ENCODE measurements around the gene ATP6V1G1. TPM values are rescaled to one million over a fixed set of nuclear protein-coding genes. Genes with fewer than 3 reads are reported as not detected.
"Not testable (repeated sequence)": the region's sequence is repeated elsewhere in the genome, so short reads cannot be mapped to it uniquely, and the experiment has no call there.

Gene ATP6V1G1
- total RNA-seq, 2 donors from 2014 or later, result 37.4 to 37.8 TPM

DNA sequence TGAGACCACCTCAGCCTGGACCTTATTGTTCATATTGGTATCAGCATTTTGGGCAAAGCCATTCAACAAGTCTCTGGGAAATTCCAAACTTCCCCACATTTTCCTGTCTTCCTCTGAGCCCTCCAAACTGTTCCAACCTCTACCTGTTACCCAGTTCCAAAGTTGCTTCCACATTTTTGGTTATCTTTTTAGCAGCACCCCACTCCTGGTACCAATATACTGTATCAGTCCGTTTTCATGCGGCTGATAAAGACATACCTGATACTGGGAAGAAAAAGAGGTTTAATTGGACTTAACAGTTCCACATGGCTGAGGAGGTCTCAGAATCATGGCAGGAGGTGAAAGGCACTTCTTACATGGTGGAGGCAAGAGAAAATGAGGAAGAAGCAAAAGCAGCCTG lies 14.2 kb downstream of the ATP6V1G1 start:
- not testable (repeated sequence) for H3K9me3 Mint-ChIP-seq; ATAC-seq; DNase-seq (ENCODE audit: low spot score in 2 of 2); H3K27ac Mint-ChIP-seq
- H3K36me3 Mint-ChIP-seq, result peaks cover 5 to 55% of the 10 kb centered on the region in 2 donors

DNA sequence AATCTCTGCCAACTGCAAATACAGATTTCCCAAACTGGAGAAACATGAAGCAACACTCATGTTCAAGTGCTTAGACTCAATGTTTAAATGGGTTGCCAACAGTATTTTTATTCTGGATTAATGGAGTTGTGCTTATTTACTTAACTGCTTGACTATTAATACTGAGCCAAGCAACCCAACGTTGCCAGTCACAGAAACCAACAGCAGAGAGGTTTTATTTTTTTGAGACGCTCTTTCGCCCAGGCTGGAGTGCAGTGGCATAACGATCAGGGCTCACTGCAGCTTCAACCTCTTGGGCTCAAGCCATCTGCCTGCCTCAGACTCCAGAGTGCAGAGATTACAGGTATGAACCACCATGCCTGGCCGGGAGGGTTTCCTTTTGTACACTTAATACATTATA lies 15.1 kb downstream of the ATP6V1G1 start:
- peaks cover 5 to 50% of the 10 kb centered on the region in 2 donors for H3K36me3 Mint-ChIP-seq
- no peak overlapping the region for H3K27ac Mint-ChIP-seq

DNA sequence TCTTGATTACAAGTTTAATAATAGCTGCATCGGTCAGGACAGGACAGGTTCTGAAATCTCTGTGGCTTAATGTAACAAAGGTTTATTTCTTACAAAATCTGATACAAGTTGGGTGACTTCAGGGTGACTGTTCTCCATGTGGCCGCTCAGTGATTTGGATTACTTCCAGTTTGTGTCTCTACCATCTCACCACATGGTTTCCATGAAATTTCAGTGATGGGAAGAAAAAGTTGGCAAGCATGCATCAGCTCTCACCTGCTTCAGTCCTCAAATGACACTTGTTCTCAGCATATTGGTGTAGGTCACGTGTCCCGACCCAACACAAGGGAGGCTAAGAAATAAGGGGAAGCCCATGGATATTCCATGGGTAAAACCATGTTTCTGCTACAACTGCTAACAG lies 15.7 kb downstream of the ATP6V1G1 start:
- DNase-seq (ENCODE audit: low spot score in 2 of 2) (no peak), ATAC-seq (no peak)
- Mint-ChIP-seq H3K27ac (no peak overlapping the region), H3K9me3 (peaks cover 5 to 7% of the 10 kb centered on the region in 2 donors), H3K36me3 (peaks cover 5 to 44% of the 10 kb centered on the region in 2 donors)

More for the DNA sequence above, 15.1 kb downstream of the ATP6V1G1 start:
- no peak for DNase-seq (ENCODE audit: low spot score in 2 of 2)
- no peak for ATAC-seq
- H3K9me3 Mint-ChIP-seq, result peaks cover 5 to 7% of the 10 kb centered on the region in 2 donors

DNA sequence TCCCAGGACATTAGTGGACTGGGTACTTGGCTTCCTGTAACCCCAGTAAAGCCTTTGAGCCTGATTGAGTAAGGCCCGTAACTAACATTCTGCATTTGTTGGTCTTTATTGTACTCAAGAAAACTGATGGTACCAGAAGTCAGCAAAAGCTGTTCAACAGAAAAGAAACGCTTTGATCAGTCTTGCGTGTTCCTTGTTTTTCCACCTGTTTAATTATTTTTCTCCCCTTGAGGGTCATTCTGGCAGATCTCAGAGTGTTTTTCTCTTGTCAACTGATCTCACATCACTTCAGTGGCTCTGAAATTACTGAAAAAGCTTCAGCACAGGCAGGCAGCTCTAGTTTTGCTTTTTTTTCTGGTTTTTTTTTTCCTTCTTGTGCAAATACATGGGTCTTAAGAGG lies 17.4 kb downstream of the ATP6V1G1 start:
- DNase-seq (ENCODE audit: low spot score in 2 of 2), result no peak
- H3K9me3 Mint-ChIP-seq, result peaks cover 5 to 7% of the 10 kb centered on the region in 2 donors

DNA sequence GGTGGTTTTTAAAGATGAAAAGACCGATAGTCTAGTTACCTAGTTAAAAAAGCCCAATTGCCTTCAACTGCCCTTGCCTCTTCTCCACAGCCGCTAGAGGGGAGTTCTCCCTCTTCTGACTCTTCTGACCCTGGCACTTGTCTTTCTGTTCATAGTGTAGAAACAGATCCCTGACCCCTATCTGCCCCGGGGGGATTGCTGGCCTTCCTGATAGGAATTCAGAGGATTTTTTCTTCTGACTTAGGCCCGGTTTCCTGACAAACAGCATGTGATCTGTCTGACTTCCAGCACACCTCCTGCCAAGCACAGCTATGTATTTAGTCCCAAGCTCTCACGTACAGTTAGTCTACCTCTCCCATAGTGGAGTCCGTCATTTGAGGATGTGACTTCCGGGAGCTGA lies 18.5 kb downstream of the ATP6V1G1 start:
- ATAC-seq (no peak), DNase-seq (ENCODE audit: low spot score in 2 of 2) (no peak)
- Mint-ChIP-seq H3K36me3 (peaks cover 11 to 19% of the 10 kb centered on the region in 2 donors), H3K27ac (no peak overlapping the region), H3K9me3 (peaks cover 5 to 7% of the 10 kb centered on the region in 2 donors)

More for the DNA sequence above, 17.4 kb downstream of the ATP6V1G1 start:
- Mint-ChIP-seq H3K36me3 (peaks cover 5 to 29% of the 10 kb centered on the region in 2 donors), H3K27ac (peak overlapping the region in 1 of 2 donors; percentile 5)
- no peak for ATAC-seq

DNA sequence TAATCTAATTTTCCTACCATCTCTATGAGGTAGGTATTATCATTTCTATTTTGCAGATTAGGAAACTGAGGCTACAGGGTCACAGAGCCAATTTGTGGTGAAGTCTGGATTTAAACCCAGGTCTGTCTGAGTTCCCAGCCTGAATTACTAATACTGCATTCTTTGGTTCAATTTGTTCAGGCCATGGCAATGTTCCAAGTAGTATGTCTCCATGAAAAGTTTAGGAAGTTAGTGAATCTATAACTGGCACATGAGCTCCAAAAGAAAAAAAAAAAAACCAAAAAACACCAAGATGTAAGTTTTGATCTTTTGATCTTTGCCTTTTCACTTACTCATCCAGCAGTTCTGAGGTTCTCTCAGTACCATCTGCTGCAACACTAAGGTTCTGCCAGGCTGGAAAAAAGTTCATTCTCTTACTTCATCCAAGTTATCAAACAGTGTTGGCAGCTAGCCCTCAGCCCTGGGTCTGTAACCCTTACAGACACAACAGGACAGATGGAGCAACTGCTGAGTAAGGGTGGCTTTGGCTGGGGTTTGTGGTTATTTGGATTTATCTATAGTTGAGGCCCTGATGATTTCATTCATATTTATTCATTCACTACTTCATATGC lies 19.1 kb downstream of the ATP6V1G1 start:
- peaks cover 1 to 4% of the 10 kb centered on the region in 2 donors for H3K9me3 Mint-ChIP-seq
- H3K36me3 Mint-ChIP-seq, result peaks cover 8 to 13% of the 10 kb centered on the region in 2 donors
- DNase-seq (ENCODE audit: low spot score in 2 of 2) (no peak), ATAC-seq (no peak)
- H3K27ac Mint-ChIP-seq, result peak overlapping the region in 1 of 2 donors; percentile 34

DNA sequence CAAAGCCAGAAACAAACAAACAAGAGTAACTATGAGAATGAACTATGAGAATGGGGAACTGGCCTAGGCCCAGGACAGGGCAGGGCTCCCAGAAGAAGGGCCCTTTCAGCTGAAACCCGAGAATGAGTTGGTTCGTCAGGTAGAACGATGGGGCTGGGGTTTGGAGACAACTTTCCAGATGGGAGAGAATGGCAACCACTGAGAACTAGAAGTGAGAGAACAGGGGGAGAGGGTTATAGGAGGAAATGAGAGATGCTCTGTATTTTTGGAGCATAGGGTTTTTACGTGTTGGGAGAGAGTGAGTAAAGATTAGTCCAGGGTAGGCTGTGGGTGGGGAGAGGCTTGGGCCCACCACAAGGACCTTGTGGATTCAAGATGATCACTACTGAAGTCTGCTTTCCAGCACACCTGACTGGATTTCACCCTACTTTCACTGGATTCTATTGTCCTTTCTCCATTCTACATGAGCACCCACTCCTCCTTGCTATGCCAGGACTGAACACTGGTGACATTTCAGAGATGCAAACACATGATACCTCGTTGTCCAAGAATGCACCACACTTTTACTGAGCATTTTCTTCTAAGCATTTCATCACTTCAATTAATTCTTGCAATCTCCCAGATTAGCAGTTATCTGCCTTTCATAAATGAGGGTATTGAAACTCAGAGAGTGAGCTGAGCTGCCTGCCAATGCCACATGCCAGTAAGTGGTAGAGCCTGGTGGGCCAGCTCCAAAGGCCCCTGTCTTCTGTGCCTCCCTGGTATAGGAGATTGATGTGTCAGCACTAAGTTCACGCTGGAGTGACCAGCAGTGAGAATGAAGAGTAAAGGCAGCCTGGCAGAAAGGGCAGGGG lies 20.3 kb downstream of the ATP6V1G1 start:
- peak overlapping the region in 1 of 2 donors; percentile 34 for H3K27ac Mint-ChIP-seq
- no peaks in the 10 kb centered on the region for H3K9me3 Mint-ChIP-seq
- DNase-seq (ENCODE audit: low spot score in 2 of 2), result no peak
- no peak for ATAC-seq
- peaks cover 2 to 12% of the 10 kb centered on the region in 2 donors for H3K36me3 Mint-ChIP-seq

DNA sequence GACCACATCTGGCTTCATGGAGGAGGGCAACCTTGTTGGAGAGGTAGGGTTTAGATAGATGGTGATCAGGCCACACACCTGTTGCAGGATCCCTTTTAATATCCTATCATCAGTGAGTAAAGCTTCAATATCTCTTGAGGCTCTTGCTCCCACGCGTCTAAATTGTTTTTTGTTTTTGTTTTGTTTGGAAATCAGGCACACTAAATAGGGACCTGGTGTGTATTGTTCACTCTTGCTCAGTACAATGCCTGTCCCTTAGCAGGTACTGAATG lies 20.9 kb downstream of the ATP6V1G1 start:
- peaks cover 0 to 12% of the 10 kb centered on the region in 2 donors for H3K36me3 Mint-ChIP-seq
- no peaks in the 10 kb centered on the region for H3K9me3 Mint-ChIP-seq
- DNase-seq (ENCODE audit: low spot score in 2 of 2) (no peak), ATAC-seq (no peak)
- H3K27ac Mint-ChIP-seq, result no peak overlapping the region

DNA sequence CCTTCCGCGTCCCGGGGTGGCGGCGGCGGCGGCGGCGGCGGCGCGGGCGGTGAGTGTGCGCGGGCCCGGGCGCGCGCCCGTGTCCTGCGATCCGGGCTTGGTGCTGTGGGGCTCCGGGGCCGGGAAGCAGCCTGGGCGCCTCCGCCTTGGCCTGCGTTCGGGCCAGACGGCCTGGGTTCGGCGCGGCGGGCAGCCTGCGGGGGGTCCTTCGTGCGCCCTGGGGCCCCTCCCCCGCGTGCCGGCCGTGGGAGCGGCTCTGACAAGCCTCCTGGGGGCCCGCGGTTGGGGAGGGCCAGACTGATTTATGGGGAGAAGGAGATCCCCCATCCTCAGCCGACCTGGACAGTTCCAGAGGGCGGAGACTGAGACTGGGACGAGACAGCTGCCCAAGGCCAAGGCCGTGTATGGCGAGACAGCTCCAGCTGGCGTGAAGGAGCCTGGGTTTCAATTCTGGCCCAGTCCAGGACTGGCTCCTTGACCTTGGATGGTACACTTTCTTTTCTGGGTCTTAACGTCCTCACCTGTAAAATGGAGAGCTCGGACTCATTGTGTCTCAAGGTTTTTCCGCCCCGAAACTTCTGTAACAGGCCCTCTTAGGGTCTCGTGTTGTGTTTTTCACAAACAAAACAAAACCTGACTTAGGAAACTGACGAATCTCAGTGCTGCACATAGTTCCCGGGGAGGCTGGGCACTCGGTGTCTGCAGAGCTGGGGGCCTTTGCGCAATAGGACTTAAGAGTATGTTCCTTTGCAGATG lies 24.1 kb downstream of the ATP6V1G1 start:
- ATAC-seq (peak; percentile 67), DNase-seq (ENCODE audit: low spot score in 2 of 2) (peak; percentile 45 to 66)
- peak overlapping the region; percentile 88 to 89 for H3K27ac Mint-ChIP-seq
- no peaks in the 10 kb centered on the region for H3K9me3 Mint-ChIP-seq
- H3K36me3 Mint-ChIP-seq, result peaks cover 17% of the 10 kb centered on the region in 2 donors

DNA sequence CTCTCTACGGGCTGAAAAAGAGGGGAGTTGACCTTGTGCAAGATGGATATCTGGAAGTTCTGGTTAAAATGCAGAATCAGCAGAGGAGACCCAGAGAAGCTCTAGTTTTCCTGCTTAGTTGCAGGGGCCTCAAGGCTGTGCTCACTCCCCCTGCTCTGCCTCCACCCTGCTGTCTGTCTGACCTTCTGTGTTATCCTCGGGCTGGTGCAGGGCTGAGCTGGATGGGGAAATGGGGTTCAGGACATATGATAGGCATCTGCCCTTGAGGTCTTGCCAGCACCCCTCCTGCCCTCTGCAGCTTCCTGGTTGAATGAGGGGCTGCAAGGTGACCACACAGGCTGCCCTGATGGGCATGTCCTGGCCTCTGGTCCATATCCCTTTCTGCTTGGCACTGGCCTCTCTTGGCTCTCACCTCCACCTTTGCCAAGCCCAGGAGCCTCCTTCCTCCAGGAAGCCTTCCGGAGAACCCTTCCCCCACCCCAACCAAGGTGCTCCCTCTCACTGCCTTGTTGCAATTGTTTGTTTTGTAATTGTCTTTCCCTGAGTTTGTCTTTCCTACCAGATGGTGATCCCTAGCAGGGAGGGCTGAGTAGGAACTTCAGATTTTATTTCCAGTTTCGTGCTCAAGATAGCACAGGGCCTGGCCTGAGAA lies 24.8 kb downstream of the ATP6V1G1 start:
- H3K9me3 Mint-ChIP-seq, result no peaks in the 10 kb centered on the region
- ATAC-seq (peak in 1 of 2 donors; percentile 10), DNase-seq (ENCODE audit: low spot score in 2 of 2) (no peak)
- peak overlapping the region; percentile 88 to 89 for H3K27ac Mint-ChIP-seq
- H3K36me3 Mint-ChIP-seq, result peaks cover 17 to 24% of the 10 kb centered on the region in 2 donors

DNA sequence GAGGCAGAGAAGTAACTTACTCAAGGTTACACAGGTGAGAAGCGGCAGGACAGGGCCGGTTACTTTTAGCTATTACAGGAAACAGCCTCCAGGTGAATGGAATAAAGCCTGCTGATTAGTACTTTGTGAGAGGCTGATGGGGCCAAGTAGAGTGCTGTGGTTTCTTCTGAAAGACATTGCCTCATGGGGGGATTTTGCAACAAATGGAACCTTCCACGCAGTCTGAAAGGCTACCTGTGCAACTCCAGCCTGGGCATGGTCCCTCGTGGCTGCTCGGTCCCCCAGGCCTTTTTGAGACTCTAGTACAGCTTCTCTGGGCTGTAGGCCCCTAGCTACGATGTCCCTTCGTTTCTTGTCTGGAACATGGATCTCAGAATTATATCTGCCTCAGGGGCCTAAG lies 25.5 kb downstream of the ATP6V1G1 start:
- Mint-ChIP-seq H3K9me3 (no peaks in the 10 kb centered on the region), H3K27ac (peak overlapping the region; percentile 56 to 88), H3K36me3 (peaks cover 17 to 27% of the 10 kb centered on the region in 2 donors)
- no peak for ATAC-seq
- no peak for DNase-seq (ENCODE audit: low spot score in 2 of 2)

DNA sequence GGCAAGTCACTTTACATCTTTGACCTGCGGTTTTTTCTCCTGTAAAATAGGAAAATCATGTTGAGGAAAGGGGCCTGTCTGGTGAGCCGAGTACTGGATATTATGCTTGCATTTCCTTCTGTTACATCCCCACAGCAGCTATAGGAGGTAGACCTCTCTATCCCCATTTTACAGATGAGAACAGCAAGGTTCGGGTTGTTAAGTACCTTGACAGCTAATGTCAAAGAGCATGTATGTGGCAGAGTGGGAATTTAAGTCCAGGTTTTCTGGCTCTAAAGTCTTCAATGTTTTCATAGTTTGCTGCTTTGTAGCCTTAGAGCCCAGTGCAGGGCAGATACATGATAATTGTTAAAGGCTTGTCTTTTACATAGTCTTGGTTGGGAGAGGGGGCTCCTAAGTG lies 26.4 kb downstream of the ATP6V1G1 start:
- ATAC-seq, result no peak
- DNase-seq (ENCODE audit: low spot score in 2 of 2), result no peak
- H3K9me3 Mint-ChIP-seq, result no peaks in the 10 kb centered on the region
- peak overlapping the region in 1 of 2 donors; percentile 1 for H3K27ac Mint-ChIP-seq
- peaks cover 18 to 35% of the 10 kb centered on the region in 2 donors for H3K36me3 Mint-ChIP-seq

DNA sequence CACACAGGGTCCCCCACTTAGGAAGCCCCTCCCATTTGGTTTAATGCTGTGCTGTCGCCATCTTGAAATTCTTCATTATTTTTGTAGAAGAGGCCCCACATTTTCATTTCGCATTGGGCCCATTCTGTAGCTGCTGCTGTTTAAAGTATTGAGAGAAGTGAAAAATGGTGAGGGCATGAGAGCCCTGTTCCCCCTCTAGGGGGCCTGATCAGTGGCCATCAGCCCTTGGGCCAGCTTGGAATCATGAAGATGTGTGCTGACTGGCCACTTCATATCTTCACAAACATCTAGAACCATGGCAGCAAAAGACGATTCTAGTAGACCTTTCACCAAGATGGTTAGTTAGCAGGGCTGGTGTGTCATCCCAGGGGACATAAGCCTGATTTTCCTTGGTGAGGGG lies 26.8 kb downstream of the ATP6V1G1 start:
- Mint-ChIP-seq H3K36me3 (peaks cover 22 to 40% of the 10 kb centered on the region in 2 donors), H3K27ac (peak overlapping the region in 1 of 2 donors; percentile 1), H3K9me3 (no peaks in the 10 kb centered on the region)
- DNase-seq (ENCODE audit: low spot score in 2 of 2), result no peak
- no peak for ATAC-seq

DNA sequence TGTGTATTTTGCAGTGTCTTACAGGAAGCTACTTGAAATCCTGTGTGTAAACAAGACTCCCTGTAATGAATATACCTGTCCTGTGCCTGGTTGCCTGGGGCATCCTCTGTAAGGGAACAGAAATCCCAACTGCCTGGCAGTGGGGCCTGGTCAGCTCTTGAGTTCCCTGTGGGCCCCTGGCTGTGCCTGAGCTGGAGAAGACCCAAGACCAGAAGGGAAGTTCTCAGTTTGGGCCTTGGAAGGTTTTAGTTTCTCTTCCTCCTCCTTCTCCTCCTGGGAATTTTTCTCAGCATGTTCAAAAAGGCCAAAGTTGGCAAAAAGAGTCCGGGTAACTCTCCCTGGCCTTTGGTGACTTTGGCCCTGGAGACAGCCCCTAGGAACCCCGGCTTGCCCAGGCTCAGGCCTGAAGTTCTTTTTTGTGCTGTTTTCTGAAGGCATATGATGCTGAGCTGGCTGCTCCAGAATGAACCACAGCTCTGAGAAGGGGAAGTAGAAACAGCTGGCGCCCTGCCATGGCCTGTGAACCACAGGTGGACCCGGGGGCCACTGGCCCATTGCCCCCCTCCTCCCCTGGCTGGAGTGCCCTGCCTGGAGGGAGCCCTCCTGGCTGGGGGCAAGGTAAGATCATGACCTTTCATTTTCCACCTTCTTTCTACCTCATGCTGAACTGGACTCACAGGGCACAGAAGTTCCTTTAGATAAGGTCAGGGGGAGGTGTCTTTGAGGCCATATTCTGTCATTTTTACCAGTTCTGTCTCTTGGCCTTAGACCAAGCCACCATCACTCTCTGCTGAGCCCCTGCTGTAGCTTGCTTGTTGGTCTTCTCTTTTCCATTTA lies 29.3 kb downstream of the ATP6V1G1 start:
- peak in 1 of 2 donors; percentile 52 for ATAC-seq
- Mint-ChIP-seq H3K36me3 (peaks cover 16 to 51% of the 10 kb centered on the region in 2 donors), H3K9me3 (no peaks in the 10 kb centered on the region), H3K27ac (peak overlapping the region; percentile 87 to 97)
- DNase-seq (ENCODE audit: low spot score in 2 of 2), result no peak

DNA sequence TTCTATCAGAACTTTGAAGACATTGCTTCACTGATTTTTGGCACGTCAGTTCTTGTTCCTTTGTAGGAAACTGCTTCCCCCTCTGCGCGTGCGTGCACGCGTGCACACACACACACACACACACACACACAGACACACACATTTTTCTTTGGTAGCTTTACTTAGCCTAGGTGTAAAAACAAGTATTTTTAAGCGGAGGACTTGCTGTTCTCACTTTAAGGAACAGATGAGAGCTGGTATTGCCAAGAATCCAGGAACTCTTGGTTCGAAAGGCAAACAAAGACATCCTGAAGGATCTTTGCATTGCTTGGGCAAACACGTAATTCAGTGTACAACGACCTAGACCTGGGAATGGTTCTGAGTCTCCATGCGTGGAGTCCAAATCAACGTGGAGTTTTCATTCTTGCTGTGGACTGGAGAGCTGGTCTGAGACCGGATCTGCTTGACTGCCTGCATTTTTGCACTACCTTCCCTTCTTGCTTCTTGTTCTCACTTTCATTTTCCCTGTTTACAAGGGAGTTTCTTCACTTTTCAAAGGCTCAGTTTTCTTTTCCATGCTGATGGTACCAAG lies 31.7 kb downstream of the ATP6V1G1 start:
- Mint-ChIP-seq H3K36me3 (peaks cover 12 to 50% of the 10 kb centered on the region in 2 donors), H3K27ac (peak overlapping the region; percentile 86 to 94), H3K9me3 (no peaks in the 10 kb centered on the region)
- ATAC-seq (peak; percentile 32 to 35), DNase-seq (ENCODE audit: low spot score in 2 of 2) (no peak)
